H9 (cell line): ENCODE results near the gene AVL9. TPM values are rescaled to one million over a fixed set of nuclear protein-coding genes. Genes with fewer than 3 reads are reported as not detected.

ENCODE experiments used
- DNase-seq: peaks from one replicate; pipeline ENCODE4 v3.0.0-alpha.2; 2017
- H2AFZ ChIP-seq: one replicate; pipeline ENCODE4 v1.6.1; 2013; ENCODE audit warnings: mild to moderate bottlenecking, low read length, control low read depth, moderate library complexity
- H2AK5ac ChIP-seq: 2 replicates; pipeline ENCODE4 v1.6.1; 2013; ENCODE audit warnings: low read length, control low read depth, mixed read lengths; ENCODE audit not compliant: insufficient read length
- H2BK120ac ChIP-seq: one replicate; pipeline ENCODE4 v1.6.1; 2013; ENCODE audit warnings: low read depth, mild to moderate bottlenecking, low read length, control low read depth, inconsistent platforms; ENCODE audit not compliant: poor library complexity, severe bottlenecking
- H2BK12ac ChIP-seq: 2 replicates; pipeline ENCODE4 v1.6.1; 2013; ENCODE audit warnings: low read length, control low read depth, mixed read lengths, low read depth; ENCODE audit not compliant: insufficient read length
- H2BK15ac ChIP-seq: 2 replicates; pipeline ENCODE4 v1.6.1; 2013; ENCODE audit warnings: low read depth, low read length, control low read depth
- H2BK20ac ChIP-seq: one replicate; pipeline ENCODE4 v1.6.1; 2013; ENCODE audit warnings: low read depth, mild to moderate bottlenecking, low read length, control low read depth, inconsistent platforms; ENCODE audit not compliant: poor library complexity, severe bottlenecking
- H2BK5ac ChIP-seq: 2 replicates; pipeline ENCODE4 v1.6.1; 2013; ENCODE audit warnings: low read length, control low read depth, mixed read lengths; ENCODE audit not compliant: insufficient read length
- H3K14ac ChIP-seq: 2 replicates; pipeline ENCODE4 v1.6.1; 2013; ENCODE audit warnings: low read length, control low read depth; ENCODE audit not compliant: insufficient read depth
- H3K18ac ChIP-seq: 2 replicates; pipeline ENCODE4 v1.6.1; 2013; ENCODE audit warnings: low read depth, mild to moderate bottlenecking, mixed read lengths, low read length, control low read depth; ENCODE audit not compliant: insufficient read length
- H3K23ac ChIP-seq: 2 replicates; pipeline ENCODE4 v1.6.1; 2013; ENCODE audit warnings: low read length, control low read depth, mixed read lengths, low read depth; ENCODE audit not compliant: insufficient read length
- H3K23me2 ChIP-seq: 2 replicates; pipeline ENCODE4 v1.6.1; 2013; ENCODE audit warnings: low read depth, mild to moderate bottlenecking, mixed read lengths, low read length, control low read depth; ENCODE audit not compliant: insufficient read length, poor library complexity, severe bottlenecking
- H3K27ac ChIP-seq: 2 replicates; pipeline ENCODE4 v1.5.1; 2013; ENCODE audit warnings: low read length, control low read depth, mixed read lengths, low read depth; ENCODE audit not compliant: insufficient read length
- H3K27me3 ChIP-seq: 2 replicates; pipeline ENCODE4 v1.6.1; 2013; ENCODE audit warnings: low read length, control low read depth, inconsistent platforms; ENCODE audit not compliant: insufficient read depth
- H3K4ac ChIP-seq: 2 replicates; pipeline ENCODE4 v1.6.1; 2013; ENCODE audit warnings: low read depth, mild to moderate bottlenecking, control low read depth, inconsistent platforms, low read length, moderate library complexity
- H3K4me1 ChIP-seq: 2 replicates; pipeline ENCODE4 v1.6.1; 2013; ENCODE audit warnings: low read length, control low read depth, inconsistent platforms; ENCODE audit not compliant: insufficient read depth
- H3K4me2 ChIP-seq: 2 replicates; pipeline ENCODE4 v1.6.1; 2013; ENCODE audit warnings: low read length, control low read depth, mixed read lengths; ENCODE audit not compliant: insufficient read length, insufficient read depth
- H3K56ac ChIP-seq: 2 replicates; pipeline ENCODE4 v1.6.1; 2013; ENCODE audit warnings: low read depth, mild to moderate bottlenecking, mixed read lengths, low read length, control low read depth; ENCODE audit not compliant: insufficient read length
- H3K79me1 ChIP-seq: 2 replicates; pipeline ENCODE4 v1.6.1; 2013; ENCODE audit warnings: low read depth, mild to moderate bottlenecking, moderate library complexity, low read length, control low read depth, inconsistent platforms; ENCODE audit not compliant: insufficient read depth, poor library complexity, severe bottlenecking
- H3K79me2 ChIP-seq: 2 replicates; pipeline ENCODE4 v1.6.1; 2013; ENCODE audit warnings: low read length, control low read depth, inconsistent platforms; ENCODE audit not compliant: insufficient read depth
- H3K9ac ChIP-seq: 2 replicates; pipeline ENCODE4 v1.6.1; 2013; ENCODE audit warnings: low read length, control low read depth, mixed read lengths; ENCODE audit not compliant: insufficient read length; ENCODE audit errors: extremely low read depth
- H3K9me3 ChIP-seq: one replicate; pipeline ENCODE4 v1.6.1; 2013; ENCODE audit warnings: low read depth, low read length, inconsistent platforms; ENCODE audit not compliant: control insufficient read depth
- H3T11ph ChIP-seq: one replicate; pipeline ENCODE4 v1.6.1; 2013; ENCODE audit warnings: mild to moderate bottlenecking, low read length, control low read depth, inconsistent platforms
- H4K20me1 ChIP-seq: one replicate; pipeline ENCODE4 v1.6.1; 2013; ENCODE audit not compliant: control insufficient read depth, insufficient read length, insufficient read depth
- H4K5ac ChIP-seq: 2 replicates; pipeline ENCODE4 v1.6.1; 2013; ENCODE audit warnings: low read depth, mild to moderate bottlenecking, mixed read lengths, low read length, control low read depth; ENCODE audit not compliant: insufficient read length
- H4K8ac ChIP-seq: replicated peaks from 2 replicates; pipeline ENCODE4 v1.6.1; 2013; ENCODE audit warnings: low read length, control low read depth, mixed read lengths, low read depth; ENCODE audit not compliant: insufficient read length
- H4K91ac ChIP-seq: 2 replicates; pipeline ENCODE4 v1.6.1; 2013; ENCODE audit warnings: low read depth, mild to moderate bottlenecking, moderate library complexity, mixed read lengths, low read length, control low read depth; ENCODE audit not compliant: insufficient read length
- H3K27ac Mint-ChIP-seq, 3 experiments: 2 replicates in 2 of 3; 3 replicates in 1 of 3; pipeline ENCODE4 v1.8.0; 2020 to 2021; ENCODE audit warnings: mixed read lengths in 3 of 3, mild to moderate bottlenecking in 1 of 3, moderate library complexity in 1 of 3
- H3K27me3 Mint-ChIP-seq: 2 replicates; pipeline ENCODE4 v1.8.0; 2021; ENCODE audit warnings: low read depth, mild to moderate bottlenecking, moderate library complexity, mixed read lengths
- H3K36me3 Mint-ChIP-seq, 3 experiments: 2 replicates in 2 of 3; 3 replicates in 1 of 3; pipeline ENCODE4 v1.8.0; 2020 to 2021; ENCODE audit warnings: low read depth in 3 of 3, mixed read lengths in 3 of 3; ENCODE audit not compliant: insufficient read depth in 1 of 3
- H3K4me1 Mint-ChIP-seq, 2 experiments: 2 replicates each; pipeline ENCODE4 v1.8.0; 2020; ENCODE audit warnings: mixed read lengths in 2 of 2
- H3K4me3 Mint-ChIP-seq, 2 experiments: 2 replicates in 1 of 2; 3 replicates in 1 of 2; pipeline ENCODE4 v1.8.0; 2020 to 2021; ENCODE audit warnings: mild to moderate bottlenecking in 2 of 2, mixed read lengths in 2 of 2, moderate library complexity in 1 of 2
- H3K9me3 Mint-ChIP-seq, 2 experiments: 2 replicates in 1 of 2; 3 replicates in 1 of 2; pipeline ENCODE4 v1.8.0; 2020; ENCODE audit warnings: mild to moderate bottlenecking in 2 of 2, mixed read lengths in 2 of 2, moderate library complexity in 1 of 2
- CTCF ChIP-seq: fragments of 200-600 bp; sonication (generic); conservative IDR thresholded peaks from 3 replicates; pipeline ENCODE4 v1.8.0; 2021; ENCODE audit warnings: antibody characterized with exemption, mild to moderate bottlenecking
- WGBS: extraction: QIAGEN DNeasy Blood & Tissue Kit; methylation state at CpG from one replicate; pipeline ENCODE4 v1.1.7; 2013; ENCODE audit warnings: missing lambda C conversion rate, low lambda C conversion rate, mixed read lengths; ENCODE audit not compliant: insufficient read length; ENCODE audit errors: extremely low coverage; 5-methylcytosine and 5-hydroxymethylcytosine counted together
- total RNA-seq: library from RNA; stranded (reverse); gene quantifications from 2 replicates; pipeline ENCODE4 v1.2.1, GENCODE V29; 2021

Gene AVL9
- total RNA-seq, 1 experiment from 2014 or later: 38.7 TPM

- H3K14ac ChIP-seq: no peak overlapping the region
- H3K27me3 ChIP-seq: no peaks in the 10 kb centered on the region
- H3K4ac ChIP-seq: no peak overlapping the region
- TF ChIP-seq CTCF: no peak
- H4K91ac ChIP-seq: no peak overlapping the region
- H2BK20ac ChIP-seq: no peak overlapping the region
- no peak overlapping the region for H3K9ac ChIP-seq
- H2AK5ac ChIP-seq: no peak overlapping the region
- H2BK5ac ChIP-seq: no peak overlapping the region
- Mint-ChIP-seq H3K27ac (no peak overlapping the region; a peak in 2 of 7 replicates), H3K4me1 (peaks cover 21 to 22% of the 10 kb centered on the region in 2 experiments), H3K9me3 (peaks cover 6 to 13% of the 10 kb centered on the region in 2 experiments; a peak in 4 of 5 replicates), H3K36me3 (peaks cover 14 to 33% (median 32%) of the 10 kb centered on the region in 3 experiments), H3K27me3 (no peaks in the 10 kb centered on the region), H3K4me3 (no peak overlapping the region)
- no peak overlapping the region for H3K56ac ChIP-seq
- DNase-seq: no peak
- H2AFZ ChIP-seq: no peak overlapping the region
- no peak overlapping the region for H2BK12ac ChIP-seq
- no peak overlapping the region for H3K18ac ChIP-seq
- no peak overlapping the region for H3K23ac ChIP-seq
- no peak overlapping the region for H2BK120ac ChIP-seq
- H2BK15ac ChIP-seq: no peak overlapping the region
- peaks cover 27% of the 10 kb centered on the region; the same call in 1 of the 2 replicates for H3K79me2 ChIP-seq
- no peak overlapping the region for H4K8ac ChIP-seq
- H3K4me1 ChIP-seq: peaks cover 2% of the 10 kb centered on the region; the same call in 1 of the 2 replicates
- no peak overlapping the region for H3K27ac ChIP-seq
- no peak overlapping the region for H3T11ph ChIP-seq
- H3K23me2 ChIP-seq: no peaks in the 10 kb centered on the region
- no peak overlapping the region for H4K5ac ChIP-seq
- no peaks in the 10 kb centered on the region for H4K20me1 ChIP-seq
- H3K4me2 ChIP-seq: no peak overlapping the region
- H3K79me1 ChIP-seq: no peaks in the 10 kb centered on the region
- H3K9me3 ChIP-seq: no peaks in the 10 kb centered on the region
- WGBS: no CpG with 5 or more reads among the region's 4 CpGs
Measured at GRCh38 chr7:32502728-32503127, 7.4 kb downstream of the AVL9 start.
